ENCODE results near the gene KLHL25.

KLHL25 gene

GRCh38 chr15:85760531-85761371 lies 34.0 kb downstream of the KLHL25 start:
- no peak for DNase-seq (ENCODE audit: low read depth in 3 of 3)

GRCh38 chr15:85760049-85760448 lies 34.7 kb downstream of the KLHL25 start:
- no peak for DNase-seq (ENCODE audit: low read depth in 3 of 3)

- no peak for DNase-seq (ENCODE audit: low read depth in 3 of 3)
Observed at GRCh38 chr15:85759376-85759775, 35.3 kb downstream of the KLHL25 start.

- no peak for DNase-seq (ENCODE audit: low read depth in 3 of 3)
Observed at GRCh38 chr15:85758655-85758978, 36.1 kb downstream of the KLHL25 start.

DNA sequence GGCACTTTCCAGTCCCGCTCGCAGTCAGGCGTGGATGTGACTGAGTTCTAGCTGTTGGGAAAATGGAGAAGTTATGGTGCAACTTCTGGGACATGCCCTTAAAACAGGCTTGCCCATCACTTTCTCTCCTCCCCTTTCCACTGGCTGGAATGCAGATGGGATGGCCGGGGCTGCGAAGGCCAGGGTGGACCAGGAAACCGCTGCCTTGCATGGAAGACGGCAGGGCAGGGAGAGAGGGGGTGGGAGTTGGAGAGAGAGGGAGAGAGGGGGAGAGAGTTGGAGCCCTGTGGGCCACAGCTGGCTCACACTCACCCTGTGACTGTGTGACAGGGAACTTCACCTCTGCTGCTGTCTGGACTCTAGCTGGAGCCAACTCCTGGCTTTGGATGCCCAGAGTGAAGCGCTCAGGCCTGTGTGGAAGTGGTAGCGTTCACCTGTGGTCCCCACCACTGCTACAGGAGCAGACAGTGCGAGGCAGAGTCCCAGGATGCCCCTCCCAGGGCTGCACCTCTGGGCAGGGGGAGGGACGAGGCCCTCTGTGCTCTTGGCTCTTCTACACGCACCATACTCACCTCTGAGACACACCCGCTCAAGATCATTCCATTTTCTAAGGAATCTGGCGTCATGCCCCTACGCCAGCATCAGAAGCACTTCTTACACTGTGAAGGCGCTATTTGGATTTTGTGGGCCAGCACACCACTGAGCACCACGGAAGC lies 36.6 kb downstream of the KLHL25 start:
- DNase-seq (ENCODE audit: low read depth in 3 of 3): no peak

DNA sequence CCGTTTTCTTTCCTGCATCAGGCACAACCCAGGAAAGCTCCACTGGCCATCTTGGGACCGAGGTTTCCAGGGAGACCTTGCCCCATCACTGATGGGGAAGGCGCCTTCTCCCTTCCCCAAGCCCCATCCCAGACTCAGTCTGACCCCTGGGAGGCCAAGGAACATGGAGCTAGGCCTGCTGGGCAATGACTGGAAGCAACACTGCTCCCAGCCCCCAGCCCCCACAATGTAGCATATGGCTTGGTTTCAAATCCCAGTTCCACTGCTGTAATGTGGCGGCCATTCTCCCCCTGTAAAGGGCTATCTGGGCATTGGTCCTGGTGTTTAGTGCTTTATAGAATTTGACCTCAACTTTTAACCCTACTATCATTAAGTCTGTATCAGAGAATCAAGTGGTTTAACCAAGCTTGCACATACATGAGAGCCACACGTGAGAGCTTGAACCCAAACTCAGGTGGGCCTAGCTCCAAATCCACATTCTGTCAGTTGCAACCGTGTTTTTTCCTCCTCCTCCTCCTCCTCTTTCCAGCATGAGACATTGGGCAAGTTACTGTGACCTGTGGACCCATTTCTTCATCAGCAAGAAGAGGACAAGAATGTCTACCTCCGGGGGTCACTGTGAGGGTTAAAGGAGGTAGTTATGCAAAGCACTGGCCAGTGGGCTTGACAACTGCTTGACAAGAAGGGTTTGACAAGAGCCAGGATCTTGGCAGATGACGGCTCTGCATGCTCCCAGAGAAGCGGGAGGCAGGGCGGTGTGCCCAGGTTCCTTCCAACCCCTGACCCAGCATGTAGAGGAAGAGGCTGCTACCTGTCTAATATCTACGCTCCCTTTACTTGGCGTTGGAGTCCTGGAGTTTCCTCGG lies 37.4 kb downstream of the KLHL25 start:
- no peak for DNase-seq (ENCODE audit: low read depth in 3 of 3)

DNA sequence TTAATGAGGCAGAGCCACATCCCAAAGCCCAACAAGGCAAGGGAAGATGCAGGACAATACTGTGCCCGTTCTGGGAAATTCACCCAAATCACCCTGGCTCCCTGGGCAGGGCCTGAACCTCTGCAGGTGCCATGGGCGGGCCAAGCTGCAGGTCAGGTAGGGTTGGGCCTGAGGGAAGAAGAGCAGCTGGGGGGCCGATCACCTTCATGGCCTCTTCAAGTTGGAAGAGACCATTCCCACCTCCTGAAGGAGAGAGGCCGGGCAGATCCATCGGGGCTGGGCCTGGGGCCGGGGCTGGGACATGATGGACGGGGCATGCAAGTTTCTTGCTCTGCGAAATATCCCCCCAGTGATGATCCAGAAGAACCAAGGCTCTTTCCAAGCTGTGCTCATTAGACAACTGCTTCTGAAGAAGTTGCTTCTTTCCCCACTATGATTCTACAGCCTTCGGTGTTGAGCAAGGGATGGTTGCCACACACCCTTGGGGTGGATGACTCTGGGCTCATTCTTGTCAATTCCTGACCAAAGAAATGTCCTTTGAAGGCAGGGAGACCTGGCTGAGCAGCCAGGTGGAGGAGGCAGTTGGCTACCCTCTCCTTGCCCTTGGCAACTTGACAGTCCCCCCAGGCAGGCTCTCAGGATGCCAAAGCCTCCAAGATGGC lies 38.2 kb downstream of the KLHL25 start:
- DNase-seq (ENCODE audit: low read depth in 3 of 3): no peak

DNA sequence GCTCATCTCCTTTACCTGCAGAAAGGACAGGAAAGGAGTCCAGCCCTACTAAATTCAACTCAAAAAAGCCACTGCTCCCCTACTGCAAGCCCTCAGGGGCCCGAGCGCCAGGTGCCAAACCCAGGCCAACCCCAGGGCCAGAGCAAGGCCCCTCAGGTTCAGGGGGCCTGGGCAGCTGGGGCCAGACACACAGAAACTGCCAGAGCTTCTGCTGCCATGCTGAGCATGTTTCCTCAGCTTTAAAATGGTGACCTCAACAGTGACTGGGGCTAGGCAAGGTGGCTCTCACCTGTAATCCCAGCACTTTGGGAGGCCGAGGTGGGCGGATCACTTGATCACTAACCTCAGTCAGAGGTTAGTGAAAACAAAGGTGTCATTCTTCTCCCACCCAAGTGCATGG lies 38.8 kb downstream of the KLHL25 start:
- no peak for DNase-seq (ENCODE audit: low read depth in 3 of 3)

DNA sequence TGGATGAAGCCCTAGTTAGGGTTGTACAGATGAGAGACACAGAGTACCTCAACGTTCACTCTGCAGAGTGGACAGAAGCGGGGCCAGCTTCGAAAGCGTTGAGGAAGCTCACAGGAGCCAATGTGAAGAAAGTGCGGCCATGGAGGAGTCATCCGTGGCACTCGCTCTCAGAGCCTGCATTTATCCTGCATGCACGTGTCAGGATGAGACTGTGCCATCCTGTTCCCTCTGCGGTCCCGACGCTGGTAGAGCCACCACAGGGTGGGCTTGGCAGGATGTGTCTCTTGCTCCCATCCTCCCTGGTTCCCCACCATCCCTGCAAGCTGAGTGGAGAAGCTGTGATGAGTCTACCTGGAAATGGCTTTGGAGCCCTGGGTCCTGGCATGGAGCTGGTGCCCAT lies 39.3 kb downstream of the KLHL25 start:
- no peak for DNase-seq (ENCODE audit: low read depth in 3 of 3)

GRCh38 chr15:85754989-85755388 lies 39.7 kb downstream of the KLHL25 start:
- DNase-seq (ENCODE audit: low read depth in 3 of 3): no peak

DNA sequence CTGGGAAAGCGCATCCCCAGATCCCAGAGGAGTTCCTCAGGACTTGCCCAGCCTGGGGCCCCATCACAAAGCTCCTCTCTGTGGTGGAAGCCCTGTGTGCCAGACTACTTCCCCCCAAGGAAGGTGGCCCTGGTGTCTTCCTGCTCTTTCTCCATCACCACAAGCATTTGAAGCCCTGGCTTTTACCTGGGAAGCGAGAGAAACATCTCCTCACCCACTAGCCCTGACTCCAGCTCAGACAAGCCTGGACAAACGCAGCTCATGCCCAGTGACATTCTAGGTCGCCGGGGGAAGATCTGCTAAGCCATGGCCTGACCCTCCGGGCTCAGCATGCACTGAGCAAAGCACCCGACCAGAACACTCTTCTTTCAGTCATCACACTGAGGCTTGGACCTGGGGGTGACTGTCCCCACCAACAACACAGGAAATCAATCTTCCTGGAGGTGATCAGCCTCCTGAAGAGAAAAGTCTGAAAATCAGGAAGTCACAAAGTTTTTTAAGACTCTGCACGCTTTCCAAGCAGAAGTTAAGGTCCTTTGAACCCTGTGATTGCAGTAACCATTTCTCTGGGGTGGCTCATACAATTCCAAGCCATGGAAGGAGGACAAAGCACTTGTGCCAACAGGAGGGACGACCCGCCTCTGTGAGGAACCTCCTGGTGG lies 40.8 kb downstream of the KLHL25 start:
- DNase-seq (ENCODE audit: low read depth in 3 of 3): no peak

- DNase-seq (ENCODE audit: low read depth in 3 of 3): no peak
Observed at GRCh38 chr15:85753261-85753660, 41.5 kb downstream of the KLHL25 start.

- DNase-seq (ENCODE audit: low read depth in 3 of 3): no peak
Observed at GRCh38 chr15:85752491-85752961, 42.2 kb downstream of the KLHL25 start.

DNA sequence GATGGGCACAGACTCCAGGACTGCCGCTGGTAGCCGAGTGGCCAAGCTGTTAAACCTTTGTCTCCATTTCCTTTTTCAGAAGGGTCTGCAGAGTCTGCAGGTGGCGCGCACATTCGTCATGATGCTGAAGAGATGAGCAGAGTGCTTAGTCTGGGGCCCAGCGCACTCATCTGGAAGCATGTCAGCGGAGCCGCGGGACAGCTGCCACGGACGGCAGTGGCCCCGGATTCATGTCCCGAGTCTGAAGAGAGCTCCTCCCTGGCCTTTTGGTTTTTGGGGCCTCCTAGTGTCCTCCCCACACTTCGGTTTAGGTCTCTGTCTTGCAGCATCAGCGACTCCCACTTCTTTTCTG lies 42.6 kb downstream of the KLHL25 start:
- no peak for DNase-seq (ENCODE audit: low read depth in 3 of 3)

DNA sequence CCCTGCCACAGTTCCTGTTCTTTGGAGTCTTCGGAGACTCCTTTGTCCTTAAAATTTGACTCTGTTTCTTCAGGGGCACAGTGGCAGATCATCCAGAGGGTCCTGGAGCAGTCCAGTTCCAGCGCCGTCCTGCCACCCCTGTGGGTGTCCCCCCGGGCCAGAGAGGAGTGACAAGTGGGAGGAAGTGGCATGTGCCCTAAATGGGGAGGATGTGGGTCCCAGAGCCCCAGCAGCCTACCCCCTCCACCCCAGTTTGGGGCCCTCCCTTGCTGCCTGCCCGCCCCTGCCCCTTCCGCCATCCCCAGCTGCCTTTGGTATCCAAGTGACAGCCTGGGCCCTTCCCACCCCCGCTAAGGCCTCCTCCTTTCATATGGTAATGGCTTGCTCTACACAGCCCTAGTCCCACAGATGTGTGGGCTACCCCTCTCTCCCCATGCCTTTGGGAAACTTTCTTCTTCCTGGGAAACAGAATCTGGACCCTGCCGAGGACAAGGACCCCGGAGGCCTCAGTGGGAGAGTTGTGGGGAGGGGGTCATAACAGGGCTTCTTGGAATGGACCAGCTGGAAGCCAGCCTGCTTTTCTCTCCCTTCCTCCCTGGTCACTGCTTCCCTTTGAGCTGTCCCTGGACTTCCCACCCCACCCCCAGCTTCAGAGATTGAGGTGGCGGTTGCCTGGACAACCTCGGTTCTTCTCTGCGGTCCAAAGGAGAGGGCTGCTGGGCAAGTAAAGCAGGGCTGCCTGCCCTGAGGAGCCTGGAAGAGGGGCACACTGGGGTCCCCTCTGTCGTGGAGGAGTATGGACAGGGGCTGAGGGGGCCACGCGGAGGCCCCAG lies 43.2 kb downstream of the KLHL25 start:
- DNase-seq (ENCODE audit: low read depth in 3 of 3): no peak

DNA sequence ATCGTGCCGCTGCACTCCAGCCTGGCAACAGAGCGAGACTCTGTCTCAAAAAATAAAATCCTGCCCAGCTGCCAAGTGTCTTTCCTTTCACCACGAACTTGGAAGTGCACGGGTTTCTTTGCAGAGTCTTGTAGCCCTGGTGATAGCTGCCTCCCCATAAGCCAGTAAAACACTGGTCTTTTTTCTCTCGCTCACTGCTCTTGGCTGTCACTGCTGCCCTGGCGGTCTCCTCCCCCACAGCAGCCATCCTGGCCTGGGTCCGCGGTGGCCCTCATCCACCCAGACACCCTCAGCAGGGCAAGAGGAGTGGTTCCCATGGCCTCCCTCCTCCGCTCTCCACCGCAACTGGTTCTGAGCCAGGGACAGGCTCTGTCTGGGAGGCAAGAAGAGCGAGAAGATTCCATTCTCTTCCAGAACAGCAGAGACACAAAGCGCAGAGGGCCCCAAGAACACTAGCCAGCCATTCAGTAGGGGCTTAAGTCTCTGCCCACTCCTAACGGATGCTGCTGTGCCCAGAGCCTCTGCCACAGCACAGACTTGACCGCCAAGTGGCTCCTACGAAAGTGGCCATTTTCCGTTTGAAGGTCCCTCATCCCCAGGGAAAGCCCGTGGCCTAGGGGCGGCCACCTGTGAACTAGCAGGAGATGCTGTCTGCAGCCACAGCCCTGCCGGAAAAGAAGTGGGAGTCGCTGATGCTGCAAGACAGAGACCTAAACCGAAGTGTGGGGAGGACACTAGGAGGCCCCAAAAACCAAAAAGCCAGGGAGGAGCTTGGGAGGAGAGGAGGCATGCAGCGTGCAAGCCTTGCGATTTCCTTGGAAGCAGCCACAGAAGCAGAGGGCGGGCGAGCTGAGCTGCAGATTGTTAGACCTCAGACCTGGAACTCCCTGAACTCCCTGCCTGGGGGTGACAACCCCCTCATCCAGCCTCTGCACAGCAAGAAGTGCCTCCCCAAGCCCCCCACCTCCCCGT lies 44.1 kb downstream of the KLHL25 start:
- no peak for DNase-seq (ENCODE audit: low read depth in 3 of 3)

DNA sequence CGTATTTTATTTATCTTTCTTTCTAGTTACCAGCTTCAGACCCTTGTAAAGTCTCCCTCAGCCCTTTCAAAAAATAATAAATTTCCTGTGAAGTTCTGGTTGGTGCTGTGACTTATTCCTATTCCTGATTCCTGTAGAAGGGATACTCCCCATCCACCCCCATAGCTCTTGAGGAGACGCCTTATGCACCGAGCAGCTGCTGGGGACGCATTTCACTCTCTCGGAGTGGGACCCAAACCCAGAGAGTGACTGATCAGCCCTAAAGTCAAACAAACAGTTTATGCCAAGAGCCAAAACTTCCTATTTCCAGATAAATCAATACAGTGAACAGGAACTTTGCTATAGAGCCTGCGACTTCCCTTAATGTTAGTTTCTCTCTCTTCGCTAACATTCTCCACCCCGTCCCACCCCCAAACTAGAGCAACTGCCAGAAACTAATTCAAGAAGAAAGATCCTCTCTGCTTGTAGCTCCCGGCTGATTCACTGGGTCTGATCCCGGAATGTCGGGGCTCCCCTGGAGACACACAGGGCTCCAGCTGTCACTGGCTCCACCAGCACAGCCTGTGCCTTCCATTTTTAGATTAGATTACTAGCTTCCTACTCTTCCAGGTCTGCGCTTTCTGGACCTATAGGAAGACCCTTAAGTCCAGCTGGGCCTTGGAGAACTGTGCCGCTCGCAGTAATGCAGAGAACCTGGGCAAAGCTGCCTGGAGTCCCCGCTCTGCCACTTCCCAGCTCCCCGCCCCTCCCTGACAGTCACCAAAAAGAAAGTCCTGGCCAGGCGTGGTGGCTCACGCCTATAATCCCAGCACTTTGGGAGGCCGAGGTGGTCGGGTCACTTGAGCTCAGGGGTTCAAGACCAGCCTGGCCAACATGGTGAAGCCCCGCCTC lies 45.2 kb downstream of the KLHL25 start:
- no peak for DNase-seq (ENCODE audit: low read depth in 3 of 3)

GRCh38 chr15:85748729-85749128 lies 46.0 kb downstream of the KLHL25 start:
- DNase-seq (ENCODE audit: low read depth in 3 of 3): no peak

Measured in stimulated activated CD4-positive, alpha-beta T cell treated with anti-CD3 and anti-CD28 coated beads, TNF-alpha, amount 100 ng/mL, for 24 hours (primary cell).